Naive thymus-derived CD8-positive, alpha-beta T cell (primary cell): ENCODE results near the gene EDA. TPM values are rescaled to one million over a fixed set of nuclear protein-coding genes. Genes with fewer than 3 reads are reported as not detected.
"Not testable (repeated sequence)": the region's sequence is repeated elsewhere in the genome, so short reads cannot be mapped to it uniquely, and the experiment has no call there.

ENCODE experiments used
- ATAC-seq, 2 donors: fragments of 150-1000 bp; cut with Tn5 transposase in 1 of 2; sonication (Bioruptor Pico), chemical (Tn5 transposase) in 1 of 2; 1 replicate in 1 of 2; 2 replicates in 1 of 2; pipeline ENCODE4 v1.10.0; 2021; ENCODE audit warnings: mild to moderate bottlenecking in 2 of 2, moderate library complexity in 2 of 2
- POLR2A ChIA-PET: fragments of 350-600 bp; sonication (Branson Sonifier 250); formaldehyde crosslinking; loops from one replicate; lab custom pipeline; 2021; ENCODE audit warnings: antibody characterized with exemption; lab: Charles Lee
- DNase-seq, 10 donors: peaks; one replicate each; pipeline versions ENCODE4 v3.0.0 to v3.0.0-alpha.2; 2020 to 2022
- H3K27ac Mint-ChIP-seq, 10 donors: one replicate each; pipeline ENCODE4 v1.8.0; 2020 to 2022; ENCODE audit warnings: mild to moderate bottlenecking in 10 of 10, mixed read lengths in 10 of 10, moderate library complexity in 4 of 10, inconsistent platforms in 1 of 10
- H3K27me3 Mint-ChIP-seq, 5 donors: one replicate each; pipeline ENCODE4 v1.8.0; 2021 to 2022; ENCODE audit warnings: mixed read lengths in 5 of 5
- H3K36me3 Mint-ChIP-seq, 3 donors: one replicate each; pipeline ENCODE4 v1.8.0; 2020 to 2022; ENCODE audit warnings: mixed read lengths in 3 of 3, mild to moderate bottlenecking in 2 of 3, inconsistent platforms in 1 of 3
- H3K4me1 Mint-ChIP-seq, 4 donors: one replicate each; pipeline ENCODE4 v1.8.0; 2021 to 2022; ENCODE audit warnings: mixed read lengths in 4 of 4
- H3K4me3 Mint-ChIP-seq, 10 donors: one replicate each; pipeline ENCODE4 v1.8.0; 2020 to 2022; ENCODE audit warnings: mild to moderate bottlenecking in 10 of 10, mixed read lengths in 10 of 10, moderate library complexity in 6 of 10, inconsistent platforms in 1 of 10
- H3K9me3 Mint-ChIP-seq, 9 donors: one replicate each; pipeline ENCODE4 v1.8.0; 2020 to 2022; ENCODE audit warnings: mixed read lengths in 9 of 9, mild to moderate bottlenecking in 3 of 9, inconsistent platforms in 1 of 9, moderate library complexity in 1 of 9
- polyA plus RNA-seq, 3 donors: library from polyadenylated mRNA; unstranded; fragments of 300-500 nt; fragmentation: Illumina TruSeq; gene quantifications; one replicate each; pipeline ENCODE4 v1.2.3, GENCODE V29; 2021
- total RNA-seq, 8 experiments: library from RNA in 2 of 8; stranded (reverse) in 2 of 8; gene quantifications; one replicate each; pipeline ENCODE4 v1.2.3 and lab custom pipeline; 2021 to 2026

Gene EDA
- total and polyA plus RNA-seq, 5 experiments from 2014 or later: 0.80 to 1.7 (median 1.1) TPM

GRCh38 chrX:69987691-69988090 is 371.8 kb downstream of the EDA start:
- peaks cover 0 to 9% (median 0%) of the 10 kb centered on the region in 9 donors for H3K9me3 Mint-ChIP-seq
- ATAC-seq (no peak), DNase-seq (no peak)
- peaks cover 0 to 3% (median 0%) of the 10 kb centered on the region in 4 donors for H3K4me1 Mint-ChIP-seq
- no peaks in the 10 kb centered on the region for H3K36me3 Mint-ChIP-seq
- POLR2A ChIA-PET: no interaction called here
- H3K27ac Mint-ChIP-seq: no peak overlapping the region
- H3K27me3 Mint-ChIP-seq: no peaks in the 10 kb centered on the region
- no peak overlapping the region for H3K4me3 Mint-ChIP-seq

GRCh38 chrX:69988955-69989394 is 373.1 kb downstream of the EDA start:
- H3K36me3 Mint-ChIP-seq: no peaks in the 10 kb centered on the region
- no peak overlapping the region for H3K27ac Mint-ChIP-seq
- peaks cover 0 to 9% (median 0%) of the 10 kb centered on the region in 9 donors for H3K9me3 Mint-ChIP-seq
- POLR2A ChIA-PET: no interaction called here
- DNase-seq (no peak), ATAC-seq (no peak)
- H3K4me1 Mint-ChIP-seq: peaks cover 0 to 3% (median 0%) of the 10 kb centered on the region in 4 donors
- no peaks in the 10 kb centered on the region for H3K27me3 Mint-ChIP-seq
- H3K4me3 Mint-ChIP-seq: no peak overlapping the region

- DNase-seq: no peak
- no peak for ATAC-seq
- H3K9me3 Mint-ChIP-seq: peaks cover 0 to 9% (median 0%) of the 10 kb centered on the region in 9 donors
- peaks cover 0 to 4% (median 0%) of the 10 kb centered on the region in 5 donors for H3K27me3 Mint-ChIP-seq
- H3K27ac Mint-ChIP-seq: no peak overlapping the region
- no peak overlapping the region for H3K4me3 Mint-ChIP-seq
- POLR2A ChIA-PET: no interaction called here
- no peaks in the 10 kb centered on the region for H3K36me3 Mint-ChIP-seq
- peaks cover 0 to 3% (median 0%) of the 10 kb centered on the region in 4 donors for H3K4me1 Mint-ChIP-seq
These were observed 375.8 kb downstream of the EDA start for GRCh38 chrX:69991685-69992084.

GRCh38 chrX:69993494-69993893 is 377.6 kb downstream of the EDA start:
- POLR2A ChIA-PET: no interaction called here
- H3K4me3 Mint-ChIP-seq: no peak overlapping the region
- H3K36me3 Mint-ChIP-seq: no peaks in the 10 kb centered on the region
- ATAC-seq (no peak), DNase-seq (no peak)
- no peaks in the 10 kb centered on the region for H3K4me1 Mint-ChIP-seq
- H3K27me3 Mint-ChIP-seq: peaks cover 0 to 9% (median 0%) of the 10 kb centered on the region in 5 donors
- no peak overlapping the region for H3K27ac Mint-ChIP-seq
- H3K9me3 Mint-ChIP-seq: peaks cover 0 to 3% (median 0%) of the 10 kb centered on the region in 9 donors

- no peak overlapping the region for H3K4me3 Mint-ChIP-seq
- H3K27ac Mint-ChIP-seq: no peak overlapping the region
- no peak for DNase-seq
- peaks cover 0 to 4% (median 0%) of the 10 kb centered on the region in 3 donors for H3K36me3 Mint-ChIP-seq
- no peaks in the 10 kb centered on the region for H3K4me1 Mint-ChIP-seq
- H3K27me3 Mint-ChIP-seq: peaks cover 0 to 9% (median 0%) of the 10 kb centered on the region in 5 donors
- POLR2A ChIA-PET: no interaction called here
- no peak for ATAC-seq
- peaks cover 0 to 7% (median 0%) of the 10 kb centered on the region in 9 donors for H3K9me3 Mint-ChIP-seq
These were observed 379.6 kb downstream of the EDA start for GRCh38 chrX:69995362-69996112.

GRCh38 chrX:69996113-69996468 is 380.2 kb downstream of the EDA start:
- Mint-ChIP-seq H3K27me3 (peaks cover 0 to 9% (median 0%) of the 10 kb centered on the region in 5 donors), H3K36me3 (peaks cover 0 to 4% (median 0%) of the 10 kb centered on the region in 3 donors), H3K4me1 (no peaks in the 10 kb centered on the region)

GRCh38 chrX:69998299-69998698 is 382.4 kb downstream of the EDA start:
- ATAC-seq, POLR2A ChIA-PET, H3K4me3 Mint-ChIP-seq, H3K36me3 Mint-ChIP-seq, H3K27ac Mint-ChIP-seq, H3K27me3 Mint-ChIP-seq, H3K9me3 Mint-ChIP-seq, DNase-seq, H3K4me1 Mint-ChIP-seq: not testable (repeated sequence)

More at GRCh38 chrX:69996113-69996468, 380.2 kb downstream of the EDA start:
- ATAC-seq (no peak), DNase-seq (no peak)
- Mint-ChIP-seq H3K27ac (no peak overlapping the region), H3K4me3 (no peak overlapping the region), H3K9me3 (peaks cover 0 to 7% (median 0%) of the 10 kb centered on the region in 9 donors)
- POLR2A ChIA-PET: no interaction called here

GRCh38 chrX:70001269-70001668 is 385.4 kb downstream of the EDA start:
- POLR2A ChIA-PET: no interaction called here
- DNase-seq (no peak), ATAC-seq (no peak)
- Mint-ChIP-seq H3K9me3 (peaks cover 0 to 7% (median 0%) of the 10 kb centered on the region in 9 donors), H3K27me3 (peaks cover 0 to 9% (median 0%) of the 10 kb centered on the region in 5 donors), H3K27ac (no peak overlapping the region), H3K4me1 (no peaks in the 10 kb centered on the region), H3K4me3 (no peak overlapping the region), H3K36me3 (peaks cover 0 to 4% (median 0%) of the 10 kb centered on the region in 3 donors)

GRCh38 chrX:70001708-70002341 is 385.9 kb downstream of the EDA start:
- Mint-ChIP-seq H3K4me1 (no peaks in the 10 kb centered on the region), H3K27ac (no peak overlapping the region), H3K27me3 (peaks cover 0 to 4% (median 0%) of the 10 kb centered on the region in 5 donors), H3K36me3 (peaks cover 0 to 4% (median 0%) of the 10 kb centered on the region in 3 donors), H3K4me3 (no peak overlapping the region), H3K9me3 (peaks cover 0 to 7% (median 0%) of the 10 kb centered on the region in 9 donors)
- DNase-seq: no peak
- POLR2A ChIA-PET: no interaction called here
- ATAC-seq: no peak

GRCh38 chrX:70007946-70008345 is 392.0 kb downstream of the EDA start:
- Mint-ChIP-seq H3K4me3 (no peak overlapping the region), H3K9me3 (peaks cover 0 to 8% (median 0%) of the 10 kb centered on the region in 9 donors), H3K27ac (no peak overlapping the region), H3K4me1 (no peaks in the 10 kb centered on the region), H3K27me3 (no peaks in the 10 kb centered on the region), H3K36me3 (peaks cover 0 to 2% (median 0%) of the 10 kb centered on the region in 3 donors)
- POLR2A ChIA-PET: no interaction called here
- DNase-seq (no peak), ATAC-seq (no peak)

- H3K4me3 Mint-ChIP-seq: no peak overlapping the region
- H3K9me3 Mint-ChIP-seq: peaks cover 0 to 8% (median 0%) of the 10 kb centered on the region in 9 donors
- POLR2A ChIA-PET: no interaction called here
- no peaks in the 10 kb centered on the region for H3K4me1 Mint-ChIP-seq
- peaks cover 0 to 2% (median 0%) of the 10 kb centered on the region in 3 donors for H3K36me3 Mint-ChIP-seq
- no peak overlapping the region for H3K27ac Mint-ChIP-seq
- no peak for DNase-seq
- no peak for ATAC-seq
- no peaks in the 10 kb centered on the region for H3K27me3 Mint-ChIP-seq
These were observed 393.1 kb downstream of the EDA start for GRCh38 chrX:70009049-70009448.

GRCh38 chrX:70009970-70010369 is 394.1 kb downstream of the EDA start:
- H3K27ac Mint-ChIP-seq: no peak overlapping the region
- peaks cover 0 to 2% (median 0%) of the 10 kb centered on the region in 3 donors for H3K36me3 Mint-ChIP-seq
- H3K4me1 Mint-ChIP-seq: peaks cover 0 to 5% (median 1%) of the 10 kb centered on the region in 4 donors
- peaks cover 0 to 8% (median 0%) of the 10 kb centered on the region in 9 donors for H3K9me3 Mint-ChIP-seq
- ATAC-seq: no peak
- POLR2A ChIA-PET: no interaction called here
- no peaks in the 10 kb centered on the region for H3K27me3 Mint-ChIP-seq
- no peak overlapping the region for H3K4me3 Mint-ChIP-seq
- no peak for DNase-seq

GRCh38 chrX:70012756-70013155 is 396.8 kb downstream of the EDA start:
- ATAC-seq (no peak), DNase-seq (no peak)
- peaks cover 0 to 8% (median 0%) of the 10 kb centered on the region in 9 donors for H3K9me3 Mint-ChIP-seq
- H3K36me3 Mint-ChIP-seq: peaks cover 0 to 2% (median 0%) of the 10 kb centered on the region in 3 donors
- H3K4me3 Mint-ChIP-seq: no peak overlapping the region
- POLR2A ChIA-PET: no interaction called here
- peak overlapping the region in 1 of 10 donors; percentile 59 for H3K27ac Mint-ChIP-seq
- no peaks in the 10 kb centered on the region for H3K27me3 Mint-ChIP-seq
- H3K4me1 Mint-ChIP-seq: peaks cover 7 to 24% (median 11%) of the 10 kb centered on the region in 4 donors
